Hepatocyte (in vitro differentiated cells): ENCODE data around the gene FES. TPM values are rescaled to one million over a fixed set of nuclear protein-coding genes. Genes with fewer than 3 reads are reported as not detected.
"Not testable (repeated sequence)": the region's sequence is repeated elsewhere in the genome, so short reads cannot be mapped to it uniquely, and the experiment has no call there.

ENCODE experiments used
- DNase-seq: peaks from one replicate; pipeline ENCODE4 v3.0.0-alpha.2; 2016; ENCODE audit warnings: low spot score
- H2AFZ ChIP-seq: fragments of 200-600 bp; sonication (generic); 2 replicates; pipeline ENCODE4 v1.6.0; 2016; ENCODE audit warnings: antibody characterized with exemption, mild to moderate bottlenecking
- H3K27ac ChIP-seq: fragments of 200-600 bp; sonication (generic); 2 replicates; pipeline ENCODE4 v1.5.1; 2016; ENCODE audit warnings: mild to moderate bottlenecking
- H3K27me3 ChIP-seq: fragments of 200-600 bp; sonication (generic); 2 replicates; pipeline ENCODE4 v1.6.1; 2016
- H3K36me3 ChIP-seq: fragments of 200-600 bp; sonication (generic); replicated peaks from 2 replicates; pipeline ENCODE4 v1.5.1; 2016; ENCODE audit warnings: low read depth; ENCODE audit not compliant: insufficient read depth
- H3K4me1 ChIP-seq: fragments of 200-600 bp; sonication (generic); 2 replicates; pipeline ENCODE4 v1.5.1; 2016; ENCODE audit warnings: mild to moderate bottlenecking, moderate library complexity; ENCODE audit not compliant: insufficient read depth
- H3K4me2 ChIP-seq: fragments of 200-600 bp; sonication (generic); 2 replicates; pipeline ENCODE4 v1.6.0; 2016
- H3K4me3 ChIP-seq: fragments of 200-600 bp; sonication (generic); 2 replicates; pipeline ENCODE4 v1.5.1; 2016; ENCODE audit warnings: mild to moderate bottlenecking
- H3K79me2 ChIP-seq: fragments of 200-600 bp; sonication (generic); 2 replicates; pipeline ENCODE4 v1.6.0; 2017; ENCODE audit warnings: mild to moderate bottlenecking
- H3K9me2 ChIP-seq: fragments of 200-600 bp; sonication (generic); replicated peaks from 2 replicates; pipeline ENCODE4 v1.6.0; 2017; ENCODE audit warnings: mild to moderate bottlenecking; ENCODE audit not compliant: insufficient read depth
- H3K9me3 ChIP-seq: fragments of 200-600 bp; sonication (generic); 2 replicates; pipeline ENCODE4 v1.5.1; 2016; ENCODE audit warnings: low read depth, mild to moderate bottlenecking
- H4K20me1 ChIP-seq: fragments of 200-600 bp; sonication (generic); 2 replicates; pipeline ENCODE4 v1.6.0; 2016; ENCODE audit warnings: mild to moderate bottlenecking; ENCODE audit not compliant: insufficient read depth, poor library complexity, severe bottlenecking
- CTCF ChIP-seq: fragments of 200-600 bp; sonication (generic); IDR thresholded peaks from 2 replicates; pipeline ENCODE4 v1.5.1; 2016; ENCODE audit warnings: antibody characterized with exemption, mild to moderate bottlenecking; ENCODE audit not compliant: poor library complexity
- EZH2 ChIP-seq: fragments of 200-600 bp; sonication (generic); IDR thresholded peaks from 2 replicates; pipeline ENCODE4 v1.6.1; 2016; ENCODE audit warnings: antibody characterized with exemption, mild to moderate bottlenecking, borderline replicate concordance
- EZH2phosphoT487 ChIP-seq: fragments of 200-600 bp; sonication (generic); IDR thresholded peaks from one replicate; pipeline ENCODE4 v1.6.1; 2018; ENCODE audit warnings: antibody characterized with exemption, mild to moderate bottlenecking, low read depth, moderate library complexity; ENCODE audit not compliant: unreplicated experiment, severe bottlenecking
- WGBS: methylation state at CpG from one replicate; pipeline ENCODE4 v1.1.6; 2016; ENCODE audit warnings: low lambda C conversion rate; ENCODE audit errors: missing lambda C conversion rate; 5-methylcytosine and 5-hydroxymethylcytosine counted together
- polyA plus RNA-seq: library from polyadenylated mRNA; unstranded; fragments of >200 nt; fragmentation: Nextera tagmentation; extraction: Ambion mirVana; gene quantifications from 2 replicates; pipeline ENCODE4 v1.2.1, GENCODE V29; 2016
- total RNA-seq: library from RNA; depleted of rRNA; stranded (reverse); fragments of >200 nt; gene quantifications from 2 replicates; pipeline ENCODE4 v1.2.3, GENCODE V29; 2014

FES gene
- total and polyA plus RNA-seq, 2 experiments from 2014 or later, result 7.3 to 13.5 TPM

- H3K9me2 ChIP-seq, result no peaks in the 10 kb centered on the region
- H3K4me2 ChIP-seq, result no peak overlapping the region
- H3K9me3 ChIP-seq, result no peaks in the 10 kb centered on the region
- H3K27ac ChIP-seq, result no peak overlapping the region
- H3K27me3 ChIP-seq, result no peaks in the 10 kb centered on the region
- no peaks in the 10 kb centered on the region for H3K36me3 ChIP-seq
- H2AFZ ChIP-seq, result no peak overlapping the region
- H4K20me1 ChIP-seq, result no peaks in the 10 kb centered on the region
- H3K79me2 ChIP-seq, result no peaks in the 10 kb centered on the region
- no peak overlapping the region for H3K4me3 ChIP-seq
- no peaks in the 10 kb centered on the region for H3K4me1 ChIP-seq
- WGBS, result 95% methylated on average over 23 of the region's 23 CpGs
- no peak for TF ChIP-seq EZH2
- TF ChIP-seq EZH2phosphoT487, result no peak
- no peak for TF ChIP-seq CTCF
- no peak for DNase-seq
These were observed 33.9 kb downstream of the FES start for GRCh38 chr15:90918034-90918788.

- no peak overlapping the region for H2AFZ ChIP-seq
- DNase-seq, result no peak
- 96% methylated on average over 6 of the region's 6 CpGs for WGBS
- H3K9me3 ChIP-seq, result no peaks in the 10 kb centered on the region
- no peaks in the 10 kb centered on the region for H3K36me3 ChIP-seq
- H3K4me2 ChIP-seq, result no peak overlapping the region
- TF ChIP-seq EZH2phosphoT487 (no peak), EZH2 (no peak), CTCF (no peak)
- H3K27ac ChIP-seq, result no peak overlapping the region
- H3K27me3 ChIP-seq, result no peaks in the 10 kb centered on the region
- H3K9me2 ChIP-seq, result no peaks in the 10 kb centered on the region
- H3K4me1 ChIP-seq, result no peaks in the 10 kb centered on the region
- H3K4me3 ChIP-seq, result no peak overlapping the region
- no peaks in the 10 kb centered on the region for H3K79me2 ChIP-seq
- H4K20me1 ChIP-seq, result no peaks in the 10 kb centered on the region
These were observed 34.5 kb downstream of the FES start for GRCh38 chr15:90918835-90919234.

- no peaks in the 10 kb centered on the region for H3K27me3 ChIP-seq
- DNase-seq, result no peak
- H3K79me2 ChIP-seq, result no peaks in the 10 kb centered on the region
- TF ChIP-seq EZH2 (no peak), EZH2phosphoT487 (no peak), CTCF (no peak)
- H3K4me2 ChIP-seq, result no peak overlapping the region
- no peak overlapping the region for H2AFZ ChIP-seq
- H3K4me3 ChIP-seq, result no peak overlapping the region
- H3K9me3 ChIP-seq, result no peaks in the 10 kb centered on the region
- no peaks in the 10 kb centered on the region for H3K4me1 ChIP-seq
- H3K27ac ChIP-seq, result no peak overlapping the region
- H4K20me1 ChIP-seq, result no peaks in the 10 kb centered on the region
- H3K36me3 ChIP-seq, result no peaks in the 10 kb centered on the region
- no peaks in the 10 kb centered on the region for H3K9me2 ChIP-seq
- WGBS, result 94% methylated on average over 4 of the region's 4 CpGs
These were observed 37.6 kb downstream of the FES start for GRCh38 chr15:90921887-90922286.

GRCh38 chr15:90922712-90923322 is 38.5 kb downstream of the FES start:
- H4K20me1 ChIP-seq, H3K4me3 ChIP-seq, H3K27me3 ChIP-seq, H3K4me2 ChIP-seq, H3K27ac ChIP-seq, H3K36me3 ChIP-seq, H3K4me1 ChIP-seq, H3K9me3 ChIP-seq, H2AFZ ChIP-seq, H3K9me2 ChIP-seq, H3K79me2 ChIP-seq, DNase-seq: not testable (repeated sequence)
- 96% methylated on average over 7 of the region's 7 CpGs for WGBS
